ENCODE measurements around the gene ANKRD29. TPM values are rescaled to one million over a fixed set of nuclear protein-coding genes. Genes with fewer than 3 reads are reported as not detected.

Gene ANKRD29
- polyA plus RNA-seq, 1 experiment: 0.15 TPM

- H3K27me3 ChIP-seq (ENCODE audit: control insufficient read depth, insufficient read depth, low read length): peaks cover 35% of the 10 kb centered on the region
- CTCF ChIA-PET: interaction anchor here (0.8 kb wide), 1 partner anchor 55 kb away, joined by 4 read pairs; no protein-coding TSS in a partner anchor
- H3K4me3 ChIP-seq (ENCODE audit: low read depth, low read length): no peak overlapping the region
- H3K9me3 ChIP-seq (ENCODE audit: control insufficient read depth, insufficient read depth, low read length): no peaks in the 10 kb centered on the region
- DNase-seq (ENCODE audit: low read depth, low spot score): no peak
- no peak overlapping the region for H3K27ac ChIP-seq (ENCODE audit: low read depth, low read length)
- no peak for TF ChIP-seq CTCF (IDR thresholded peaks at IDR 0.05; ENCODE audit: low read depth, low read length)
- POLR2A ChIA-PET: no interaction called here
Observed at GRCh38 chr18:23648456-23648855, 14.3 kb downstream of the ANKRD29 start.

- DNase-seq (ENCODE audit: low read depth, low spot score): no peak
Observed at GRCh38 chr18:23646282-23646681, 16.4 kb downstream of the ANKRD29 start.

GRCh38 chr18:23645568-23646175, 17.0 kb downstream of the ANKRD29 start:
- no peak overlapping the region for H3K4me3 ChIP-seq (ENCODE audit: low read depth, low read length)
- no peak for DNase-seq (ENCODE audit: low read depth, low spot score)
- TF ChIP-seq CTCF (IDR thresholded peaks at IDR 0.05; ENCODE audit: low read depth, low read length): no peak
- peaks cover 57% of the 10 kb centered on the region for H3K27me3 ChIP-seq (ENCODE audit: control insufficient read depth, insufficient read depth, low read length)
- H3K27ac ChIP-seq (ENCODE audit: low read depth, low read length): no peak overlapping the region
- peaks cover 15% of the 10 kb centered on the region for H3K9me3 ChIP-seq (ENCODE audit: control insufficient read depth, insufficient read depth, low read length)
- ChIA-PET POLR2A (no interaction called here), CTCF (no interaction called here)

More at GRCh38 chr18:23646282-23646681, 16.4 kb downstream of the ANKRD29 start:
- no peak for TF ChIP-seq CTCF (IDR thresholded peaks at IDR 0.05; ENCODE audit: low read depth, low read length)
- Histone ChIP-seq H3K27me3 (ENCODE audit: control insufficient read depth, insufficient read depth, low read length) (peaks cover 52% of the 10 kb centered on the region), H3K9me3 (ENCODE audit: control insufficient read depth, insufficient read depth, low read length) (peaks cover 12% of the 10 kb centered on the region), H3K4me3 (ENCODE audit: low read depth, low read length) (no peak overlapping the region), H3K27ac (ENCODE audit: low read depth, low read length) (no peak overlapping the region)
- ChIA-PET POLR2A (no interaction called here), CTCF (no interaction called here)

- POLR2A ChIA-PET: no interaction called here
- peaks cover 15% of the 10 kb centered on the region for H3K9me3 ChIP-seq (ENCODE audit: control insufficient read depth, insufficient read depth, low read length)
- no peak for DNase-seq (ENCODE audit: low read depth, low spot score)
- TF ChIP-seq CTCF (IDR thresholded peaks at IDR 0.05; ENCODE audit: low read depth, low read length): no peak
- CTCF ChIA-PET: interaction anchor here (2.0 kb wide), 1 partner anchor 59 kb away, joined by 8 read pairs; no protein-coding TSS in a partner anchor
- no peak overlapping the region for H3K4me3 ChIP-seq (ENCODE audit: low read depth, low read length)
- H3K27ac ChIP-seq (ENCODE audit: low read depth, low read length): no peak overlapping the region
- H3K27me3 ChIP-seq (ENCODE audit: control insufficient read depth, insufficient read depth, low read length): peaks cover 59% of the 10 kb centered on the region
Observed at GRCh38 chr18:23643815-23644490, 18.8 kb downstream of the ANKRD29 start.

Measured in AG04450 (cell line).